Tibial nerve (tissue), 3 donors: ENCODE data around the gene PFKFB1.

ENCODE experiments used
- CTCF ChIP-seq, 5 experiments: fragments of 200-600 bp in 3 of 5; fragments of 450-650 bp in 2 of 5; sonication (generic) in 3 of 5; IDR thresholded peaks; one replicate each; pipeline ENCODE4 v1.5.1; 2016 to 2019; ENCODE audit warnings: antibody characterized with exemption in 5 of 5, mild to moderate bottlenecking in 3 of 5, moderate library complexity in 2 of 5
- POLR2A ChIP-seq, 2 donors: fragments of 450-650 bp; IDR thresholded peaks; one replicate each; pipeline ENCODE4 v1.6.1; 2017; ENCODE audit warnings: antibody characterized with exemption in 2 of 2, mild to moderate bottlenecking in 2 of 2, moderate library complexity in 2 of 2

DNA sequence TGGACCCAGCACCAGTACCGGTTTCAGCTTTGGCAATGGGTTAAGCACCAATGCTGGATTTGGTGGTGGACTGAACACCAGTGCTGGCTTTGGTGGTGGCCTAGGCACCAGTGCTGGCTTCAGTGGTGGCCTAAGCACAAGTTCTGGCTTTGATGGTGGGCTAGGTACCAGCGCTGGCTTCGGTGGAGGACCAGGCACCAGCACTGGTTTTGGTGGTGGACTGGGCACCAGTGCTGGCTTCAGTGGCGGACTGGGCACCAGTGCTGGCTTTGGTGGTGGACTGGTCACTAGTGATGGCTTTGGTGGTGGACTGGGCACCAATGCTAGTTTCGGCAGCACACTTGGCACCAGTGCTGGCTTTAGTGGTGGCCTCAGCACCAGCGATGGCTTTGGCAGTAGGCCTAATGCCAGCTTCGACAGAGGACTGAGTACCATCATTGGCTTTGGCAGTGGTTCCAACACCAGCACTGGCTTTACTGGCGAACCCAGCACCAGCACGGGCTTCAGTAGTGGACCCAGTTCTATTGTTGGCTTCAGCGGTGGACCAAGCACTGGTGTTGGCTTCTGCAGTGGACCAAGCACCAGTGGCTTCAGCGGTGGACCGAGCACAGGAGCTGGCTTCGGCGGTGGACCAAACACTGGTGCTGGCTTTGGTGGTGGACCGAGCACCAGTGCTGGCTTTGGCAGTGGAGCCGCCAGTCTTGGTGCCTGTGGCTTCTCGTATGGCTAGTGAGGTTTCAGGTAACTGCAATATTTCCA, 63.5 kb downstream of the PFKFB1 start:
- no peak for TF ChIP-seq CTCF (IDR thresholded peaks at IDR 0.05)
- TF ChIP-seq POLR2A (IDR thresholded peaks at IDR 0.05) = no peak
